Glutamatergic neuron (in vitro differentiated cells): ENCODE measurements around the gene ZNF385A. TPM values are rescaled to one million over a fixed set of nuclear protein-coding genes. Genes with fewer than 3 reads are reported as not detected.

Source experiments
- DNase-seq: peaks from one replicate; pipeline ENCODE4 v3.0.0; 2022
- H3K27ac Mint-ChIP-seq: one replicate; pipeline ENCODE4 v1.8.0; 2020; ENCODE audit warnings: mild to moderate bottlenecking, mixed read lengths, inconsistent platforms; ENCODE audit not compliant: unreplicated experiment
- H3K27me3 Mint-ChIP-seq: one replicate; pipeline ENCODE4 v1.8.0; 2020; ENCODE audit warnings: mild to moderate bottlenecking, moderate library complexity, mixed read lengths, inconsistent platforms; ENCODE audit not compliant: unreplicated experiment
- H3K36me3 Mint-ChIP-seq: one replicate; pipeline ENCODE4 v1.8.0; 2020; ENCODE audit warnings: mild to moderate bottlenecking, mixed read lengths, inconsistent platforms; ENCODE audit not compliant: unreplicated experiment
- H3K4me1 Mint-ChIP-seq: one replicate; pipeline ENCODE4 v1.8.0; 2020; ENCODE audit warnings: mild to moderate bottlenecking, low read depth, mixed read lengths, inconsistent platforms; ENCODE audit not compliant: unreplicated experiment
- H3K4me3 Mint-ChIP-seq: one replicate; pipeline ENCODE4 v1.8.0; 2020; ENCODE audit warnings: mild to moderate bottlenecking, mixed read lengths, inconsistent platforms; ENCODE audit not compliant: unreplicated experiment
- H3K9me3 Mint-ChIP-seq: one replicate; pipeline ENCODE4 v1.8.0; 2020; ENCODE audit warnings: mild to moderate bottlenecking, moderate library complexity, mixed read lengths, inconsistent platforms; ENCODE audit not compliant: unreplicated experiment
- CTCF ChIP-seq: fragments of 200-600 bp; sonication (generic); IDR thresholded peaks from one replicate; pipeline ENCODE4 v1.5.0; 2021; ENCODE audit not compliant: partially characterized antibody, unreplicated experiment
- total RNA-seq: library from RNA; stranded (reverse); fragmentation: NEBNext Ultra II Directional; extraction: Animal tissue kit (Norgen Biotek cat#: 25700); gene quantifications from one replicate; pipeline ENCODE4 v1.2.1, GENCODE V29; 2021; ENCODE audit not compliant: unreplicated experiment

The ZNF385A gene
- total RNA-seq, 1 donor from 2014 or later = 26.6 TPM

- H3K4me3 Mint-ChIP-seq = no peak overlapping the region
- no peak for TF ChIP-seq CTCF
- H3K27ac Mint-ChIP-seq = no peak overlapping the region
- peaks cover 1% of the 10 kb centered on the region for H3K27me3 Mint-ChIP-seq
- no peak for DNase-seq
- peaks cover 14% of the 10 kb centered on the region for H3K4me1 Mint-ChIP-seq
- no peaks in the 10 kb centered on the region for H3K9me3 Mint-ChIP-seq
- no peaks in the 10 kb centered on the region for H3K36me3 Mint-ChIP-seq
Measured at GRCh38 chr12:54337280-54337842, 47.2 kb downstream of the ZNF385A start.

GRCh38 chr12:54333420-54334034, 51.0 kb downstream of the ZNF385A start:
- no peak for DNase-seq
- H3K4me1 Mint-ChIP-seq = peaks cover 14% of the 10 kb centered on the region
- H3K4me3 Mint-ChIP-seq = no peak overlapping the region
- TF ChIP-seq CTCF = no peak
- H3K36me3 Mint-ChIP-seq = no peaks in the 10 kb centered on the region
- H3K9me3 Mint-ChIP-seq = no peaks in the 10 kb centered on the region
- no peak overlapping the region for H3K27ac Mint-ChIP-seq
- H3K27me3 Mint-ChIP-seq = peaks cover 2% of the 10 kb centered on the region

- peaks cover 11% of the 10 kb centered on the region for H3K4me1 Mint-ChIP-seq
- H3K27ac Mint-ChIP-seq = no peak overlapping the region
- H3K4me3 Mint-ChIP-seq = no peak overlapping the region
- DNase-seq = no peak
- no peak for TF ChIP-seq CTCF
- peaks cover 2% of the 10 kb centered on the region for H3K27me3 Mint-ChIP-seq
- H3K9me3 Mint-ChIP-seq = no peaks in the 10 kb centered on the region
- H3K36me3 Mint-ChIP-seq = no peaks in the 10 kb centered on the region
Measured at GRCh38 chr12:54331461-54331860, 53.1 kb downstream of the ZNF385A start.

- no peak for DNase-seq
- H3K36me3 Mint-ChIP-seq = no peaks in the 10 kb centered on the region
- peaks cover 11% of the 10 kb centered on the region for H3K4me1 Mint-ChIP-seq
- H3K4me3 Mint-ChIP-seq = no peak overlapping the region
- no peaks in the 10 kb centered on the region for H3K9me3 Mint-ChIP-seq
- no peak for TF ChIP-seq CTCF
- H3K27me3 Mint-ChIP-seq = peaks cover 2% of the 10 kb centered on the region
- H3K27ac Mint-ChIP-seq = peak overlapping the region; percentile 70
Measured at GRCh38 chr12:54330442-54330841, 54.1 kb downstream of the ZNF385A start.

- Mint-ChIP-seq H3K36me3 (no peaks in the 10 kb centered on the region), H3K27ac (no peak overlapping the region), H3K9me3 (peaks cover 4% of the 10 kb centered on the region), H3K27me3 (peaks cover 4% of the 10 kb centered on the region), H3K4me1 (peaks cover 15% of the 10 kb centered on the region), H3K4me3 (no peak overlapping the region)
- TF ChIP-seq CTCF = no peak
- DNase-seq = peak; percentile 49
Measured at GRCh38 chr12:54329759-54330158, 54.8 kb downstream of the ZNF385A start.
